Fibroblast of villous mesenchyme (primary cell): ENCODE results near the gene PRKAG3. TPM values are rescaled to one million over a fixed set of nuclear protein-coding genes. Genes with fewer than 3 reads are reported as not detected.

Experiments used
- DNase-seq: peaks from one replicate; pipeline ENCODE4 v3.0.0-alpha.2; 2010; ENCODE audit warnings: low read depth
- H3K4me3 ChIP-seq: 2 replicates; pipeline ENCODE4 v1.5.1; 2011; ENCODE audit warnings: low read depth, mild to moderate bottlenecking, low read length
- CTCF ChIP-seq: IDR thresholded peaks from 2 replicates; pipeline ENCODE4 v1.5.1; 2012; ENCODE audit warnings: low read depth, mild to moderate bottlenecking, low read length; ENCODE audit not compliant: insufficient read depth
- total RNA-seq: library from RNA; depleted of rRNA; stranded (reverse); fragments of >200 nt; gene quantifications from 2 replicates; pipeline ENCODE4 v1.2.3, GENCODE V29; 2012

Gene PRKAG3
- total RNA-seq, 1 donor, result not detected

- H3K4me3 ChIP-seq, result no peak overlapping the region
- DNase-seq, result no peak
- TF ChIP-seq CTCF, result no peak
Observed at GRCh38 chr2:218785103-218785502, 46.5 kb downstream of the PRKAG3 start.

- TF ChIP-seq CTCF, result no peak
- DNase-seq, result no peak
- H3K4me3 ChIP-seq, result no peak overlapping the region
Observed at GRCh38 chr2:218783688-218784087, 47.9 kb downstream of the PRKAG3 start.

- peak overlapping the region; percentile 61 for H3K4me3 ChIP-seq
- no peak for TF ChIP-seq CTCF
- no peak for DNase-seq
Observed at GRCh38 chr2:218782528-218782844, 49.1 kb downstream of the PRKAG3 start.

GRCh38 chr2:218781691-218782527 lies 49.7 kb downstream of the PRKAG3 start, which contains the start of gene CYP27A1:
Gene CYP27A1, plus strand, starts transcription at chr2:218782147. Its CDS starts 36 bp downstream, at chr2:218782183.
- no peak for TF ChIP-seq CTCF
- peak within 1 kb of the TSS; percentile 61 for H3K4me3 ChIP-seq
- DNase-seq, result peak; percentile 22

- TF ChIP-seq CTCF, result no peak
- peak overlapping the region; percentile 61 for H3K4me3 ChIP-seq
- DNase-seq, result no peak
Observed at GRCh38 chr2:218780851-218781690, 50.5 kb downstream of the PRKAG3 start.

- no peak for DNase-seq
- TF ChIP-seq CTCF, result no peak
- H3K4me3 ChIP-seq, result no peak overlapping the region
Observed at GRCh38 chr2:218780046-218780445, 51.6 kb downstream of the PRKAG3 start.
